Dermis blood vessel endothelial cell (primary cell): ENCODE data around the gene SRPK3. TPM values are rescaled to one million over a fixed set of nuclear protein-coding genes. Genes with fewer than 3 reads are reported as not detected.
"Not testable (repeated sequence)": the region's sequence is repeated elsewhere in the genome, so short reads cannot be mapped to it uniquely, and the experiment has no call there.

ENCODE experiments used
- DNase-seq: peaks from one replicate; pipeline ENCODE4 v3.0.0; 2010
- total RNA-seq: library from RNA; depleted of rRNA; stranded (reverse); fragments of >200 nt; gene quantifications from 2 replicates; pipeline ENCODE4 v1.2.3, GENCODE V29; 2014

SRPK3 gene
- total RNA-seq, 1 donor from 2014 or later, result under 0.01 TPM

DNA sequence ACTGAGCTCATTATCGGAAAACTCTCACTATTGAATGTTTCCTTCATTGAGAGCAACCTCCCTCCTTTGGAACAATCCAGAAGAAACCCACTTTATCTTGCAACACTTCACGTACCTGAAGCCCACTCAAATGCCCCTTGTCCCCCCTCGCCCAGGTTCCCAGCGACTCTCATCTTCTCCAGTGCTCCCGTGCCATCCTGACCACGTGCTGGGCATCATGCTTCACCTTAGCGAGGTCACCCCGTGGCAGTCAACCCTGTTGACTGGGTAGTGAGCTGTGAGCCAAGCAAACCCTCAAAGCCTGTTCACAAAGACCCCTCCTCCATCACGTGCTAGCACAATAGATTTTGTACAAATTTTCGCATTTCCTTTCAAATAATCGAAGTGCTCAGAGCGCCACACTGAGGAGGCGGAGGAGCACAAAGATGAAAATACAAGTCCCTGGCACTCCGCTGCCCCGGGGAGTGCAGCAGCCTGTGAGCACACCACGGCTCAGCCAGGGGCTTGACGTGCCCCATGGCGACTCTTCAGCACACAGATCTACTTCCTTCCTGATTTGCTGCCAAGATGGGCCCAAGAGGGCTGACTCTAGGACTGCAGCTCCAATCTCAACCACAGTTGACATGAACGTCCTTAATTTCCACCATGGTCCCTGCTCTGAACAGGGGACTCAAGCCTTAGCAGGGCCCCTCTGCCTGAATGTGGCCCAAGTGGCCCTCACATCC, 33.9 kb downstream of the SRPK3 start:
- no peak for DNase-seq

GRCh38 chrX:153816831-153817690, 36.2 kb downstream of the SRPK3 start:
- DNase-seq, result peak; percentile 13

GRCh38 chrX:153818064-153818463, 37.2 kb downstream of the SRPK3 start:
- not testable (repeated sequence) for DNase-seq

DNA sequence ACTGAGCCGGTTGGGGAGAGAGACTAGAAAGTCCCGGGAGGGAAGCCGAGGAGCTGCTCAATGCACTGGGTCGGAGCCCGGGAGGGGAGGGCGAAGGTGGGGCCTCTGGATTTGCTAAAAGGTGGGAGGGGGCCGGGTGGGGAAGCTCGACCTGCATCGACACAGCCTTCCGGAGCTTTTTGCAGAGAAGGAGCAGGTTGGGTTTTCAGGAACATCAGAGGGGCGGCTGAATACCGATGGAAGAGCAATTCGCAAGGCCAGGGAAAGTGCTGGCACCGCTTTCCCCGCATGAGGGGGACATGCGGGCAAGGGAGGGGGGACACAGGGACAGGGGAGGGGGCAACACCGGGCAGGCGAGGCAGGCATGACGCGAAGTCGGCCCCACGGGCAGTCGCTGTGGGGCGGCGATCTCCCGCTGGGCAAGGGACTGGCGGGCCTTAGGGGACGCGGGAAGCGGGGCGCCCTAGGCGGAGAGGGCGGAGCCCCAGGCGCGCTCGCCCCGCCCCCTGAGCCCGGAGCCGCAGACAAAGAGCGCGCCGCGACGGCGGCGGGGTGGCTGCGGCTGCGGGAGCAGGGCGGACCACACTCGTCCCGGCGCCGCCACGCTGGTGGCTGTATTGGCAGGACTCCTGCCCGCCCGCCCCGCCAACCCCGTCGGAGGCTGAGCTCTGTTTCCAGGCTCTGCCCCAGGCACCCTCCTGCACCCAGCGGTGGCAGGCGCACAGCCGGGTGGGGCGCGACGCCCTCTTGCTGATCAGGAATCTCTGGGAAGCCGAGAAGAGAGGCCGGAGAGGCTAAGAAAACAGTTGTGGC, 37.9 kb downstream of the SRPK3 start:
- peak; percentile 19 for DNase-seq

DNA sequence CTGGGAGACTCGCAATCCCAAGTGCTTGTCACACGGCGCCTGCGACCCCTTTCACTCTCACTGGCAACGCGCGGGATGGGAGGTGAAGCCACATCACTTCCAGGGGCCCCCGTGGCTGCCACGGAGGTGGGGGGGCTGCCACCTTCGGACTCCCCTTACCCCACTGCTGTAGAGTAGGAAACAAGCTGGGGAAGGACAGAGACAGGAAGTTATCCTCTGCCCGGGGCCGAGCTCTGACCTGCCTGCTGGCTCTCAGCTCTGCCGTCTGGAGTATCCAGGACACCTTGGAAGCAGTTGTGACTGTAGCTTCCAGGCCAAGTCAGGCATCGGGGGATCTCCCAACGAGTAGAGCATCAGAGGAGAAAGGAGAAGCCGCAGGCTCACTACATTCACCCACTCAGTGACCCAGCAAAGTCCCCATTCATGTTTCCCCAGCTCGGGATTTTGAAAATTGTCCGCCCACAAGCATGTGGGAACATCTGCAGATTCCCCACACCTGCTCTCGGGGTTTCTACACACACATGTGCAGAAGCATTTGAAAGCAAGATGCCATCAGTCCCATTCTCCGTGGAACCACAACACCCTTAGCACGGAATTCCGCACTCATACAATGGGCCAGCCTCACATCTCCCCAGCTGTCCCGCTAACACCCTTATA, 38.7 kb downstream of the SRPK3 start:
- no peak for DNase-seq

DNA sequence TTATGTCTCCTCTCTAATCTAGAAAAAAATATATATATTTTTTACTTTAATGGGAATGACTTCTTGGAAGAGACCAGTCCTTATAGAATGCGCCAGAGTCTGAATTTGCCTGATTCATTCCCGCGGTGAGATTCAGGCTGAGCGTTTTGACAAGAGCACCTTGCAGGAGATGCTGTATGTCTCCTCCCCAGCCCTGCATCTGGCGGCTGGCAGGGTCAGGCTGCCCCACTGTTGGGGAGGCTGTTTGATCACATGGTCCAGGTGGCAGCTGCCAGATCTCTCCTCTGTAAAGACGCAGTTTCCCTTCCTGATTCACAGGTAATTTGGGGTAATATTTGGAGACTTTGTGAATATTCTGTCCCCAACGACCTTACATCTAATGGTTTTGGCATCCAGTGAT, 39.8 kb downstream of the SRPK3 start:
- no peak for DNase-seq

GRCh38 chrX:153821066-153821465, 40.2 kb downstream of the SRPK3 start:
- no peak for DNase-seq

- no peak for DNase-seq
These were observed 43.5 kb downstream of the SRPK3 start for GRCh38 chrX:153824348-153824747.

GRCh38 chrX:153825042-153825441, 44.2 kb downstream of the SRPK3 start:
- no peak for DNase-seq

GRCh38 chrX:153827016-153827415, 46.2 kb downstream of the SRPK3 start:
- no peak for DNase-seq

GRCh38 chrX:153827903-153828302, 47.1 kb downstream of the SRPK3 start:
- DNase-seq, result no peak

- no peak for DNase-seq
These were observed 47.5 kb downstream of the SRPK3 start for GRCh38 chrX:153828308-153828707.

DNA sequence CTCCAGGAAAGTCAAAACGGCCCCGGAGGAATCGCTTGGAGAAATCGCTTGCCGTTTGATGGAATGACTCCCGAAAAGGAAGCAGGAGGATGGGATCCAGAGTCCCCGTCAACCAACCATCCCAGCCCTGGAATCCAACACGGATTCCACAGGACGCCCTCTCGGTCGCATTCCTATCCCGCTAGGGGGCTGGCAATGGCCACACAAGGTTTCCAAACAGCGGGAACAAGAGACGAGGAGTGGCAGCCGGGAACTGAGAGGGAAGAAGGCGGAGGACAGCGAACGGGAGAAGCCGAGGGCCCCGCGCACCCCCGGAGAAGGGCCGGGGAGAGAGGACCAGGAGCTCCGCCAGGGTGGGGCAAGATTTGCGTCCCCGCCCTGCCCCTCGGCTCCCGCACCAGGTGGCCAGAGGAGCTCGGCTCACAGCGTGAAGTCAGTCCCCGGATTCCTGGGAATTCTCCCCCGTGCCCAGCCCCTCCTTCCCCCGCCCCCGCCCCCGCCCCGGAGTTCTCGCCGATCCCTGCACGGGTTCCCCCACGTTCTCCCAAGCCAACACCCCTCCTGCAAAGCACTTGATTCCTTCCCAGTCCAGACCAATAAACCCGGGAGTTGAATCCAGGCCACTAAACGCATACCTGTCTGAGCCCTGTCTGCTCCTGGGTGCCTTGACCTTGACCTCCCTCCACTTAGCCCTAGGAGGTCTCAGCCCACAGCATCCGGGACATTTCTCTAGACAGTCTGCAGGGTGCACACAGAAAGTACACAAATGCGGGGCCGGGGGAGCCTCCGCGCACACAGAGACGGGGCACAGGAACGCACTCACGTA, 48.1 kb downstream of the SRPK3 start:
- DNase-seq, result no peak

DNA sequence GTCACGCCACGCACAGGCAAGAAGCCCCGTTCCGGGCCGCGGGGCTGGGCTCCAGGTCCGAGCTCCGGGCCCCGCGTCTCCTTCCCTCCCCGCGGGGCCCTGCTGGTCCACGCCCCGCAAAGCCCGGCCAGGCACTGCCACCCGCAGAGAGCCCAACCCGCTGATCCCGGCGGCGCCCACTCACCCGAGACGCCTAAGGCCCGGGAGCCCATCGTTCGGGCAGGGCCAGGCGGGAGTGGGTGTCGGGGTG, 48.6 kb downstream of the SRPK3 start:
- no peak for DNase-seq

- no peak for DNase-seq
These were observed 49.2 kb downstream of the SRPK3 start, which contains the start of gene PDZD4 for GRCh38 chrX:153829799-153830639. PDZD4 (minus strand) TSS chrX:153830544; CDS start chrX:153830298, 246 bp downstream.

DNA sequence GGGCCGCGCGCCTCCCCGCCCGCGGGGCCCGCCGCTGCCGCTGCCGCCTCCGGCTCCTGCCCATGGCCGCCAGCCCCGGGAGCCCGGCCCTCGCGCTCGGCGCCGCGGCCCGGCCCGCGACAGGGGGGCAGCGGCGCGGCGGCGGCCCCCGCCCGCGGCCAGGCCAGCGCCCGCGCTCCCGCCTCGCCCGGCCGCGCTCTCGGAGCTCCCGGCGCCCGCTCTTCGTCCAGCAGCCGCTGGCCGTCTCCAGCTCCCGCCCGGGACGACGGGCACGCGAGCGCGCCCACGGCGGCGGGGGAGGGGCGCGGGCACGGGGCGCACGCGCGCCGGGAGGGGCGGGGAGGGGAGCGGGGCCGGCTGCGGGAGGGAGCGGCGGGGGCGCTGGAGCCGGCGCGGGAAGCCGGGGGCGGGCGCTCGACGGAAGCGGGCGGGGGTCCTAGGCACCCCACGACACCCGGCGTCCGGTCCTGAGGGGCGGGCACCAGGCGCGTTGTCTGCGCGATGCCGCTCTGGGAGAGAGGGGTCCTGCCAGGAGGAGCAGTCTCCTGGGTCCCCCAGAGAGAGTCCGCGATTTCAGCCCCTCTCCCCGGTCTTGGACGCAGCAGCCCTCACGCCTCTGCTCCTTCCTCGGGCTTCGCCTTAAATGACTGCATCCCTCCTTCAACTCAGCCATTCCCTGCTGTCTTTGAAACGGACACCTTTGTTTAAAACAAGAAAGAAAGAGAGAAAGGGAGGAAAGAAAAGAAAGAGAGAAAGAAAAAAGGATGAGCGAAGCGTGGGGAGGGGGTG, 50.0 kb downstream of the SRPK3 start:
- no peak for DNase-seq

DNA sequence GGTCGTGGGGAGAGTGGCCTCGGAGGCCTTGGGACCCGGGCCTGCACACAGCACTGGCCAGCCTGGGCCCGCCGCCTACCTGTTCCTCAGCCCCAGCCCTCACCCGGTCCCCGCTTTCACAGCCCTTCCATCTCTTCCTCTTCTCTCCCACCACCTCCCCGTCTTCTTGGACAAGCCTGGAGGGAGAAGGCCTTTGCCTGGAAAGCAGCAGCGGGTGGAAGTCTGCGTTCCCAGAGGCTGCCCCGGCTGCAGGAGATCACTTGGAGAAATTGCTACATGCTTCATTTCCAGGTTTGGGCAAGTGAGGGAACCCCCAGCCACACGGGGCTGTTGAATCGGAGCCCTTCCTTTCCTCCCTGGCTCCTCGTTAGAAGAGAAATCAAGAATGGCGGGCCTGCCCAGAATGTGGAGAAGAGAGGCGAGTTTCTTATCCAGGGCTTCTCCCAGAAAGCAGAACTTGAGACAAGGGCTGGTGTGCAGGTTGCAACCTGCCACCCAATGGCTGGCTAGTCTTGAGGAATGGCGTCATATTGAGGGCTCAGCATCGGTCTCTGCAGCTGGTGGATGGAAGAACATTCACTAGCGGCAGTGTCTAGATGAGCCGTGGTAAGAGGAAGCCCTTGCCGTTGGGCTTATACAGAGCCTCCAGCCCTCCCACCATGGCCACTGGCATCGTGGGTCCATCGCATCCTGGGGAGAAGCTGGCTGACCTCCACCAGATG, 50.7 kb downstream of the SRPK3 start:
- no peak for DNase-seq

- DNase-seq, result no peak
These were observed 51.9 kb downstream of the SRPK3 start for GRCh38 chrX:153832728-153833127.
